Aorta (tissue), 5 donors: Measurements from ENCODE around the gene FAM162B. TPM values are rescaled to one million over a fixed set of nuclear protein-coding genes. Genes with fewer than 3 reads are reported as not detected.

Experiments used
- ATAC-seq: fragments of 200-7000 bp; cut with Tn5 transposase; one replicate; pipeline ENCODE4 v1.9.1; 2022; ENCODE audit warnings: moderate library complexity; ENCODE audit not compliant: low FRiP score
- DNase-seq, 2 donors: peaks; one replicate each; pipeline ENCODE4 v3.0.0-alpha.2; 2020
- H3K27ac ChIP-seq, 2 donors: one replicate each; pipeline ENCODE4 v1.5.1; 2013; ENCODE audit warnings: low read length in 2 of 2, mild to moderate bottlenecking in 2 of 2, moderate library complexity in 2 of 2, control low read depth in 1 of 2, inconsistent platforms in 1 of 2, low read depth in 1 of 2
- H3K27me3 ChIP-seq, 2 donors: one replicate each; pipeline ENCODE4 v1.6.1; 2013; ENCODE audit warnings: control low read depth in 1 of 2, low read length in 1 of 2, mild to moderate bottlenecking in 1 of 2, moderate library complexity in 1 of 2; ENCODE audit not compliant: insufficient read depth in 2 of 2, control insufficient read depth in 1 of 2
- H3K36me3 ChIP-seq, 2 donors: one replicate each; pipeline ENCODE4 v1.6.1; 2013; ENCODE audit warnings: control low read depth in 1 of 2, low read length in 1 of 2, mild to moderate bottlenecking in 1 of 2; ENCODE audit not compliant: insufficient read depth in 2 of 2, control insufficient read depth in 1 of 2
- H3K4me1 ChIP-seq, 2 donors: one replicate each; pipeline ENCODE4 v1.6.1; 2013; ENCODE audit warnings: low read length in 2 of 2, control low read depth in 1 of 2, mild to moderate bottlenecking in 1 of 2, moderate library complexity in 1 of 2; ENCODE audit not compliant: insufficient read depth in 2 of 2, control insufficient read depth in 1 of 2
- H3K4me3 ChIP-seq, 2 donors: one replicate each; pipeline ENCODE4 v1.5.1; 2013; ENCODE audit warnings: low read length in 2 of 2, control low read depth in 1 of 2, mild to moderate bottlenecking in 1 of 2
- H3K9me3 ChIP-seq: one replicate; pipeline ENCODE4 v1.6.1; 2013; ENCODE audit warnings: mild to moderate bottlenecking, low read length; ENCODE audit not compliant: control insufficient read depth
- WGBS, 2 donors: extraction: QIAGEN DNeasy Blood & Tissue Kit; methylation state at CpG; one replicate each; pipeline ENCODE4 v1.1.7; 2013; 5-methylcytosine and 5-hydroxymethylcytosine counted together
- intact Hi-C, 2 donors: fragments of 100-400 bp; cut with DNase I; formaldehyde crosslinking; loops; one replicate each; pipeline versions ENCODE4 v1.14.2 to v1.15.0; 2022
- long read RNA-seq, 2 donors: library from polyadenylated mRNA; unstranded; transcript quantifications; one replicate each; pipeline ENCODE4 v2.0.0, GENCODE V29; 2020 to 2021
- polyA plus RNA-seq, 2 donors: library from polyadenylated mRNA; stranded (reverse); fragments of 200-250 nt; gene quantifications; one replicate each; pipeline ENCODE4 v1.2.3, GENCODE V29; 2013
- total RNA-seq, 2 donors: library from RNA; stranded (reverse); fragmentation: NEBNext Ultra II Directional; extraction: Animal tissue kit (Norgen Biotek cat#: 25700); gene quantifications; one replicate each; pipeline ENCODE4 v1.2.1, GENCODE V29; 2021
- donor health status: healthy with polysubstance abuse.
- donor health status: Bipolar disorder and iron deficiency.
- donor health status: DM: no; HTN: no; CAD: no.
- donor health status: DM: no; HTN: no; CAD: no.
- donor health status: DM: yes; HTN: yes; CAD: no.

FAM162B gene
- total RNA-seq: 1 to 10 TPM; 3.2 to 6.2 TPM
- under 1 TPM in 1 of 2 donors, not detected in 1; 0.88 TPM for polyA plus RNA-seq
- long read RNA-seq, donor 1, partial matches to known transcripts: 0 of 3 reads
- long read RNA-seq, donor 1, other reads (novel, unspliced or antisense): 1 of 3 reads
- long read RNA-seq, donor 2, partial matches to known transcripts: 0 of 2 reads
- long read RNA-seq, donor 2, other reads (novel, unspliced or antisense): 2 of 2 reads

GRCh38 chr6:116764961-116765841, at the start of gene FAM162B:
Gene FAM162B (minus strand): TSS chr6:116765719. CDS start chr6:116765576, 143 bp downstream.
- Histone ChIP-seq H3K36me3 (no peaks in the 10 kb centered on the region), H3K27me3 (no peaks in the 10 kb centered on the region), H3K9me3 (no peaks in the 10 kb centered on the region), H3K4me3 (peak within 1 kb of the TSS; percentile 27 to 42), H3K27ac (no peak within 1 kb of the TSS), H3K4me1 (no peaks in the 10 kb centered on the region)
- WGBS, 2 donors: 1 to 2% methylated on average over 86 to 89 of the region's 89 CpGs
- ATAC-seq: peak; percentile 61
- peak in 1 of 2 donors; percentile 76 for DNase-seq
- intact Hi-C loops: no loop called here

- ATAC-seq: no peak
- intact Hi-C loops: no loop called here
- H3K4me3 ChIP-seq: no peak overlapping the region
- H3K27ac ChIP-seq: no peak overlapping the region
- no peaks in the 10 kb centered on the region for H3K4me1 ChIP-seq
- no peaks in the 10 kb centered on the region for H3K36me3 ChIP-seq
- no peak for DNase-seq
- peaks cover 0 to 2% of the 10 kb centered on the region in 2 donors for H3K27me3 ChIP-seq
- no peaks in the 10 kb centered on the region for H3K9me3 ChIP-seq
- 84 to 89% methylated on average over 2 of the region's 2 CpGs for WGBS, 2 donors
Measured at GRCh38 chr6:116812051-116812650, 46.6 kb upstream of the FAM162B start.

- Histone ChIP-seq H3K4me3 (no peak overlapping the region), H3K27me3 (no peaks in the 10 kb centered on the region), H3K27ac (no peak overlapping the region), H3K4me1 (no peaks in the 10 kb centered on the region), H3K36me3 (no peaks in the 10 kb centered on the region), H3K9me3 (no peaks in the 10 kb centered on the region)
- intact Hi-C loops: no loop called here
- ATAC-seq (no peak), DNase-seq (no peak)
Measured at GRCh38 chr6:116801971-116802370, 36.5 kb upstream of the FAM162B start.

- ATAC-seq: no peak
- no peak for DNase-seq
- H3K4me3 ChIP-seq: no peak overlapping the region
- no peaks in the 10 kb centered on the region for H3K27me3 ChIP-seq
- H3K4me1 ChIP-seq: no peaks in the 10 kb centered on the region
- H3K36me3 ChIP-seq: no peaks in the 10 kb centered on the region
- H3K9me3 ChIP-seq: no peaks in the 10 kb centered on the region
- no peak overlapping the region for H3K27ac ChIP-seq
- intact Hi-C loops: no loop called here
Measured at GRCh38 chr6:116799945-116800344, 34.4 kb upstream of the FAM162B start.

- intact Hi-C loops: no loop called here
- H3K36me3 ChIP-seq: no peaks in the 10 kb centered on the region
- H3K4me1 ChIP-seq: no peaks in the 10 kb centered on the region
- H3K4me3 ChIP-seq: no peak overlapping the region
- H3K27me3 ChIP-seq: peaks cover 0 to under 1% of the 10 kb centered on the region in 2 donors
- no peak for DNase-seq
- WGBS, 2 donors: 33 to 39% methylated on average over 2 of the region's 2 CpGs
- ATAC-seq: no peak
- H3K9me3 ChIP-seq: no peaks in the 10 kb centered on the region
- no peak overlapping the region for H3K27ac ChIP-seq
Measured at GRCh38 chr6:116797585-116797984, 32.1 kb upstream of the FAM162B start.

- DNase-seq: no peak
- Histone ChIP-seq H3K4me3 (no peak overlapping the region), H3K36me3 (no peaks in the 10 kb centered on the region), H3K9me3 (peaks cover 1% of the 10 kb centered on the region), H3K4me1 (no peaks in the 10 kb centered on the region), H3K27me3 (peaks cover 0 to 3% of the 10 kb centered on the region in 2 donors), H3K27ac (no peak overlapping the region)
- WGBS, 2 donors: 49% methylated on average over 3 of the region's 3 CpGs
- intact Hi-C loops: no loop called here
- no peak for ATAC-seq
Measured at GRCh38 chr6:116793224-116793623, 27.7 kb upstream of the FAM162B start.

GRCh38 chr6:116783852-116784251, 18.3 kb upstream of the FAM162B start:
- Histone ChIP-seq H3K9me3 (no peaks in the 10 kb centered on the region), H3K27me3 (no peaks in the 10 kb centered on the region), H3K27ac (no peak overlapping the region), H3K4me1 (no peaks in the 10 kb centered on the region), H3K4me3 (no peak overlapping the region), H3K36me3 (no peaks in the 10 kb centered on the region)
- 48 to 53% methylated on average over 5 of the region's 5 CpGs for WGBS, 2 donors
- no peak for ATAC-seq
- DNase-seq: no peak
- intact Hi-C loops: no loop called here

- 26 to 27% methylated on average over 13 of the region's 13 CpGs for WGBS, 2 donors
- H3K27ac ChIP-seq: no peak overlapping the region
- no peaks in the 10 kb centered on the region for H3K4me1 ChIP-seq
- H3K36me3 ChIP-seq: no peaks in the 10 kb centered on the region
- H3K9me3 ChIP-seq: no peaks in the 10 kb centered on the region
- intact Hi-C loops: no loop called here
- no peaks in the 10 kb centered on the region for H3K27me3 ChIP-seq
- no peak for DNase-seq
- ATAC-seq: peak; percentile 59
- no peak overlapping the region for H3K4me3 ChIP-seq
Measured at GRCh38 chr6:116779573-116780164, 14.2 kb upstream of the FAM162B start.
